Esophagus squamous epithelium (tissue), 5 donors: ENCODE data around the gene UTP11. TPM values are rescaled to one million over a fixed set of nuclear protein-coding genes. Genes with fewer than 3 reads are reported as not detected.
"Not testable (repeated sequence)": the region's sequence is repeated elsewhere in the genome, so short reads cannot be mapped to it uniquely, and the experiment has no call there.

ENCODE experiments used
- DNase-seq: peaks from one replicate; lab custom pipeline; 2025; lab: John Stamatoyannopoulos, UW
- H3K27ac ChIP-seq, 4 donors: fragments of 200-600 bp; sonication (generic); one replicate each; pipeline ENCODE4 v1.5.1; 2016 to 2019; ENCODE audit warnings: mild to moderate bottlenecking in 1 of 4
- H3K27me3 ChIP-seq, 4 donors: fragments of 200-600 bp; sonication (generic); 1 replicate in 3 of 4; 2 replicates in 1 of 4; pipeline versions ENCODE4 v1.5.1 to v1.6.0; 2017 to 2021; ENCODE audit warnings: antibody characterized with exemption in 1 of 4
- H3K36me3 ChIP-seq, 3 donors: fragments of 200-600 bp; sonication (generic); one replicate each; pipeline ENCODE4 v1.5.1; 2016 to 2019
- H3K4me1 ChIP-seq, 3 donors: fragments of 200-600 bp; sonication (generic); one replicate each; pipeline ENCODE4 v1.5.1; 2017 to 2019
- H3K4me3 ChIP-seq, 4 donors: fragments of 200-600 bp; sonication (generic); 1 replicate in 3 of 4; 2 replicates in 1 of 4; pipeline ENCODE4 v1.5.1; 2016 to 2019; ENCODE audit warnings: mild to moderate bottlenecking in 2 of 4, moderate library complexity in 1 of 4
- H3K9me3 ChIP-seq, 3 donors: fragments of 200-600 bp; sonication (generic); one replicate each; pipeline ENCODE4 v1.5.1; 2016 to 2019
- POLR2A ChIP-seq, 4 donors: fragments of 450-650 bp; IDR thresholded peaks; one replicate each; pipeline ENCODE4 v1.6.1; 2017; ENCODE audit warnings: antibody characterized with exemption in 4 of 4, mild to moderate bottlenecking in 4 of 4, moderate library complexity in 3 of 4
- WGBS, 2 donors: methylation state at CpG; one replicate each; pipeline ENCODE4 v1.1.5; 2018; 5-methylcytosine and 5-hydroxymethylcytosine counted together
- intact Hi-C: fragments of 100-400 bp; cut with DNase I; formaldehyde crosslinking; loops from one replicate; pipeline ENCODE4 v1.15.0; 2022
- total RNA-seq, 4 donors: library from RNA; depleted of rRNA; stranded (reverse); fragments of >200 nt; gene quantifications; one replicate each; pipeline ENCODE4 v1.1.0, GENCODE V29; 2016
- TF ChIP-seq, protein P1 (sequence below), 6 experiments: fragments of 450-650 bp in 4 of 6; fragments of 200-600 bp in 2 of 6; sonication (generic) in 2 of 6; IDR thresholded peaks; one replicate each; pipeline ENCODE4 v1.5.1; 2016 to 2019; ENCODE audit warnings: antibody characterized with exemption in 6 of 6, mild to moderate bottlenecking in 4 of 6, moderate library complexity in 4 of 6
- donor health status: DM: yes; HTN: yes; CAD: no.

The UTP11 gene, protein sequence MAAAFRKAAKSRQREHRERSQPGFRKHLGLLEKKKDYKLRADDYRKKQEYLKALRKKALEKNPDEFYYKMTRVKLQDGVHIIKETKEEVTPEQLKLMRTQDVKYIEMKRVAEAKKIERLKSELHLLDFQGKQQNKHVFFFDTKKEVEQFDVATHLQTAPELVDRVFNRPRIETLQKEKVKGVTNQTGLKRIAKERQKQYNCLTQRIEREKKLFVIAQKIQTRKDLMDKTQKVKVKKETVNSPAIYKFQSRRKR
- total RNA-seq, result 10 to 100 TPM; 38.5 to 71.5 (median 54.5) TPM

DNA sequence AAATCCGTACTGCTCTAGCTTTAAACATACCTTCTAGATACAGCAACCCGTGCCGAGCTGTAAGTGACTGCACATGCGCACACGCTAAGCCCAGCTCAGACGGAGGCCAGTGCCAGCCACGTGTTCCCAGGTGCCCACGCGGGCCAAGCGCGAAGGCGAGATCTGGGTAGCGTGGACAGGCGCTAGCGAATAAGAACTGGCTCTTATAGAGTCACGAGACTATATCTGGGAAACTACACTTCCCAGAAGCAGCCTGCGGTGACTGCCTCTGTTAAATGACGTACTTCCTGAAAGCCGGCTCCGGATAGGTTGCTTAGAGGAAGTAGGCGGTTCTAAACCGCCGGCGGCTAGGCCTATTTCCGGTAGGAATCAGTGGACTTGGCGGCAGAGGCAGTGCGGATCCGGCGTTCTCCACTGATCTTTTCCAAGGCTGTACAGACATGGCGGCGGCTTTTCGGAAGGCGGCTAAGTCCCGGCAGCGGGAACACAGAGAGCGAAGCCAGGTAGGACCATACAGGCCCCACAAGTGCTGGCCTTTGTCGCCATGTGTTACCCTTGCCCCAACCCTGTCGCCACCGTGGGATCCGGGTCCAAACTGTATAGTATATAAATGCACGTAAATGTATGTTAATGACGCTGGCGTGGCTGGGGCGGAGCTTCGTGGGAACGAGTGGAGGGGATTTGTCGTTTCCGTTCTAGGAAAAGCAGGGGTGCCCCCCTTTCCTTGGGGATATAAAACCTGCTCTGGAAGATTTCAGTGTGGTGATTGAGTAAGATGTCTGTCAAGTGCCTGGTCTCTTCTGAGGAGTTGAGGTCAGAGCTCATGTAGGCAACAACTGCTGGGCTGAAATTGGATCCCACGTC is at the start of gene UTP11:
UTP11 (plus strand) TSS at position 372 of the 864 bp plus-strand sequence; CDS start at position 441, 69 bp downstream.
- Histone ChIP-seq H3K27me3 (no peaks in the 10 kb centered on the region), H3K27ac (peak within 1 kb of the TSS; percentile 84 to 97 (median 94)), H3K4me1 (peaks cover 23 to 55% (median 47%) of the 10 kb centered on the region in 3 donors), H3K4me3 (peak within 1 kb of the TSS; percentile 49 to 96 (median 71)), H3K9me3 (no peaks in the 10 kb centered on the region), H3K36me3 (peaks cover 0 to 25% (median 11%) of the 10 kb centered on the region in 3 donors)
- peak; percentile 86 for DNase-seq
- peak in 3 of 4 donors; percentile 42 to 82 (median 61) for TF ChIP-seq POLR2A (IDR thresholded peaks at IDR 0.05)
- TF ChIP-seq, protein P1, sequence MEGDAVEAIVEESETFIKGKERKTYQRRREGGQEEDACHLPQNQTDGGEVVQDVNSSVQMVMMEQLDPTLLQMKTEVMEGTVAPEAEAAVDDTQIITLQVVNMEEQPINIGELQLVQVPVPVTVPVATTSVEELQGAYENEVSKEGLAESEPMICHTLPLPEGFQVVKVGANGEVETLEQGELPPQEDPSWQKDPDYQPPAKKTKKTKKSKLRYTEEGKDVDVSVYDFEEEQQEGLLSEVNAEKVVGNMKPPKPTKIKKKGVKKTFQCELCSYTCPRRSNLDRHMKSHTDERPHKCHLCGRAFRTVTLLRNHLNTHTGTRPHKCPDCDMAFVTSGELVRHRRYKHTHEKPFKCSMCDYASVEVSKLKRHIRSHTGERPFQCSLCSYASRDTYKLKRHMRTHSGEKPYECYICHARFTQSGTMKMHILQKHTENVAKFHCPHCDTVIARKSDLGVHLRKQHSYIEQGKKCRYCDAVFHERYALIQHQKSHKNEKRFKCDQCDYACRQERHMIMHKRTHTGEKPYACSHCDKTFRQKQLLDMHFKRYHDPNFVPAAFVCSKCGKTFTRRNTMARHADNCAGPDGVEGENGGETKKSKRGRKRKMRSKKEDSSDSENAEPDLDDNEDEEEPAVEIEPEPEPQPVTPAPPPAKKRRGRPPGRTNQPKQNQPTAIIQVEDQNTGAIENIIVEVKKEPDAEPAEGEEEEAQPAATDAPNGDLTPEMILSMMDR (IDR thresholded peaks at IDR 0.05), result no peak
- intact Hi-C loops, result no loop called here
- WGBS, 2 donors, result 1 to 4% methylated on average over 14 to 41 of the region's 49 CpGs

DNA sequence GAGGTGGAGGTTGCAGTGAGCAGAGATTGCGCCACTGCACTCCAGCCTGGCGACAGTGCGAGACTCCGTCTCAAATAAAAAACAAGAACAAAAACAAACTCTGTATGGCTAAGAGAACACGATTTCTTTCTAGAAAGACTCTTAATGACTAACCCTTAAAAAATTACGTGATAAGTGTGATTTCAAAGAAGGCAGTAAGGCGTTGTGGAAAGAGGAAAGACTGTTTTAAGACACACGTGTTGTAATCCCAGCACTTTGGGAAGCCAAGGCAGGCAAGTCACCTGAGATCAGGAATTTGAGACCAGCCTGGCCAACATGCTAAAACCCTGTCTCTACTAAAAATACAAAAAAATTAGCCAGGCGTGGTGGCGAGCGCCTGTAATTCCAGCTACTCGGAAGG is 48.4 kb upstream of the UTP11 start:
- intact Hi-C loops, H3K27ac ChIP-seq, H3K4me3 ChIP-seq, DNase-seq, H3K9me3 ChIP-seq, H3K27me3 ChIP-seq: not testable (repeated sequence)
- 83 to 88% methylated on average over 12 of the region's 12 CpGs for WGBS, 2 donors
- Histone ChIP-seq H3K4me1 (peaks cover 0 to 12% (median 4%) of the 10 kb centered on the region in 3 donors), H3K36me3 (peaks cover 15 to 100% (median 31%) of the 10 kb centered on the region in 3 donors)

DNA sequence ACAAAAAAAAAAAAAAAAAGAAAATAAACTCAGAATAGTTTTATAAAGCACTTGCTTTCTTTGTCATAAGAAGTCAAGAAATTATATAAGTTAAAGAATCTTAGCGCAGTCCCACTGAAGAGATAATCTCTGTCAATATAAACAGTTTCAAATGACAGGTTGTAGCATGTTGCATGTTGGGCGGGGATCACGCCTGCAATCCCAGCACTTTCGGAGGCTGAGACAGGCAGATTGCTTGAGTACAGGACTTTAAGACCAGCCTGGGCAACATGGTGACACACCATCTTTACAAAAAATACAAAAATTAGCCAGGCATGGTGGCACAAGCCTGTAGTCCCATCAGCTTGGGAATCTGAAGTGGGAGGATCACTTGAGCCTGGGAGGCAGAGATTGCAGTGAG is 47.2 kb upstream of the UTP11 start:
- Histone ChIP-seq H3K27ac (peak overlapping the region in 2 of 4 donors; percentile 42), H3K27me3 (no peaks in the 10 kb centered on the region), H3K4me1 (peaks cover 0 to 12% (median 4%) of the 10 kb centered on the region in 3 donors), H3K36me3 (peaks cover 14 to 99% (median 29%) of the 10 kb centered on the region in 3 donors), H3K9me3 (no peaks in the 10 kb centered on the region), H3K4me3 (no peak overlapping the region)
- TF ChIP-seq, protein P1 (IDR thresholded peaks at IDR 0.05), result no peak
- no peak for TF ChIP-seq POLR2A (IDR thresholded peaks at IDR 0.05)
- 55 to 57% methylated on average over 4 of the region's 4 CpGs for WGBS, 2 donors
- intact Hi-C loops, result no loop called here
- DNase-seq, result no peak

DNA sequence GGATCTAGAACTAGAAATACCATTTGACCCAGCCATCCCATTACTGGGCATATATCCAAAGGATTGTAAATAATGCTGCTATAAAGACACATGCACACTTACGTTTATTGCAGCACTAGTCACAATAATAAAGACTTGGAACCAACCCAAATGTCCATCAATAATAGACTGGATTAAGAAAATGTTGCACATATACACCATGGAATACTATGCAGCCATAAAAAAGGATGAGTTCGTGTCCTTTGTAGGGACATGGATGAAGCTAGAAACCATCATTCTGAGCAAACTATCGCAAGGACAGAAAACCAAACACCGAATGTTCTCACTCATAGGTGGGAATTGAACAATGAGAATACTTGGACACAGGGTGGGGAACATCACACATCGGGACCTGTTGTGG is 38.9 kb upstream of the UTP11 start:
- H3K27me3 ChIP-seq, H3K4me1 ChIP-seq, H3K9me3 ChIP-seq, DNase-seq, H3K4me3 ChIP-seq, H3K27ac ChIP-seq, intact Hi-C loops: not testable (repeated sequence)
- peaks cover 5 to 97% (median 41%) of the 10 kb centered on the region in 3 donors for H3K36me3 ChIP-seq
- 90 to 91% methylated on average over 5 of the region's 5 CpGs for WGBS, 2 donors

DNA sequence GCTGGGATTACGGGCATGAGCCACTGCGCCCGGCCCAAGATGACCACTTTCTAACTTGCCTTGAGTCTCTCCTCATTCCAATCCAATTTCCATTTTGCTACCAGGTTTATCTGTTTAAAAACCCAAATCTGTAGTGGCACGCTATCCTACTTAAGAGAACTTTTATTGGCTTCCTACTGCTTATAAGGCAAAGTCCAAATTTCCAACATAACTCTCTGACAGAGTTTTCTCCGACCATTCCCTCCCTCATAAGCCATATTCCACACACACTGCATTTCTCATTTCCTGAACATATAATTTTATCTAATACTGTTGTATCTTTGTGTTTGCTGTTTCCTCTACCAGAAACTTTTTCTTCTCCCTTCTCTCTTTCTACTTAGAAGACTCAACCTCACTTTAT is 38.0 kb upstream of the UTP11 start:
- WGBS, 2 donors, result 93% methylated on average over 5 of the region's 5 CpGs
- TF ChIP-seq, protein P1 (IDR thresholded peaks at IDR 0.05), result no peak
- TF ChIP-seq POLR2A (IDR thresholded peaks at IDR 0.05), result no peak
- no peak for DNase-seq

DNA sequence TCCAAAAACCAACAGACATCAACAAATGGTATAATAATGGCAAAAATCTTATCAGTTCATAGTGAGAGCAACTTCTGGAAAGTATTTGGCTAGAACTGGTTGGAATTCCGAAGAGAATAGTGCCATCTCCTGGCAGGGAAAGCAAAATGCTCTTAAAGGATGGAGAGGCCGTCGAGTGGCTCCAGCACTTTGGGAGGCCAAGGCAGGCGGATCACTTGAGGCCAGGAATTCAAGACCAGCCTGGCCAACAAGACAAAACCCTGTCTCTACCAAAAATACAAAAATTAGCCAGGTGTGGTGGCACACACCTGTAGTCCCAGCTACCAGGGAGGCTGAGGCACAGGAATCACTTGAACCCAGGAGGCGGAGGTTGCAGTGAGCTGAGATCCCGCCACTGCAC is 37.5 kb upstream of the UTP11 start:
- H3K27ac ChIP-seq, intact Hi-C loops, DNase-seq, H3K27me3 ChIP-seq, H3K4me3 ChIP-seq, H3K4me1 ChIP-seq, H3K9me3 ChIP-seq: not testable (repeated sequence)
- 38 to 53% methylated on average over 4 to 5 of the region's 6 CpGs for WGBS, 2 donors
- TF ChIP-seq, protein P1 (IDR thresholded peaks at IDR 0.05), result peak; percentile 8 to 66 (median 48)
- peaks cover 9 to 97% (median 41%) of the 10 kb centered on the region in 3 donors for H3K36me3 ChIP-seq

More for the DNA sequence above, 38.0 kb upstream of the UTP11 start:
- H3K4me3 ChIP-seq, result no peak overlapping the region
- H3K9me3 ChIP-seq, result no peaks in the 10 kb centered on the region
- H3K4me1 ChIP-seq, result no peaks in the 10 kb centered on the region
- no peak overlapping the region for H3K27ac ChIP-seq
- H3K36me3 ChIP-seq, result peaks cover 5 to 97% (median 41%) of the 10 kb centered on the region in 3 donors
- no peaks in the 10 kb centered on the region for H3K27me3 ChIP-seq
- intact Hi-C loops, result no loop called here
